NCI-H774 (cell line): Measurements from ENCODE around the gene SYT9.

ENCODE experiments used
- DNase-seq: peaks from one replicate; lab custom pipeline; 2025; lab: John Stamatoyannopoulos, UW

The SYT9 gene

GRCh38 chr11:7251836-7252682 lies at the start of gene SYT9:
TSS of gene SYT9 (plus strand) at chr11:7251904. CDS start at chr11:7252187, 283 bp downstream.
- DNase-seq = peak; percentile 54

- DNase-seq = no peak
Observed at GRCh38 chr11:7202412-7202811, 49.3 kb upstream of the SYT9 start.

GRCh38 chr11:7204778-7205177 lies 46.9 kb upstream of the SYT9 start:
- DNase-seq = no peak

GRCh38 chr11:7208391-7208790 lies 43.3 kb upstream of the SYT9 start:
- DNase-seq = no peak

GRCh38 chr11:7219491-7219890 lies 32.2 kb upstream of the SYT9 start:
- DNase-seq = no peak

- no peak for DNase-seq
Observed at GRCh38 chr11:7220636-7221035, 31.1 kb upstream of the SYT9 start.

- DNase-seq = no peak
Observed at GRCh38 chr11:7222619-7223018, 29.1 kb upstream of the SYT9 start.

- no peak for DNase-seq
Observed at GRCh38 chr11:7239877-7240276, 11.8 kb upstream of the SYT9 start.

- DNase-seq = no peak
Observed at GRCh38 chr11:7245341-7245740, 6.4 kb upstream of the SYT9 start.

GRCh38 chr11:7246179-7246578 lies 5.5 kb upstream of the SYT9 start:
- DNase-seq = no peak

GRCh38 chr11:7250166-7250565 lies 1.5 kb upstream of the SYT9 start:
- no peak for DNase-seq

GRCh38 chr11:7251487-7251835 lies 243 bp upstream of the SYT9 start:
- DNase-seq = no peak

- DNase-seq = no peak
Observed at GRCh38 chr11:7252683-7253213, 1.0 kb downstream of the SYT9 start.

- DNase-seq = no peak
Observed at GRCh38 chr11:7253800-7254199, 2.1 kb downstream of the SYT9 start.

GRCh38 chr11:7254731-7255291 lies 3.1 kb downstream of the SYT9 start:
- DNase-seq = no peak

GRCh38 chr11:7256943-7257342 lies 5.2 kb downstream of the SYT9 start:
- no peak for DNase-seq

- DNase-seq = no peak
Observed at GRCh38 chr11:7257724-7258123, 6.0 kb downstream of the SYT9 start.

GRCh38 chr11:7261578-7261977 lies 9.9 kb downstream of the SYT9 start:
- no peak for DNase-seq

GRCh38 chr11:7262672-7263071 lies 11.0 kb downstream of the SYT9 start:
- DNase-seq = no peak

GRCh38 chr11:7263842-7264241 lies 12.1 kb downstream of the SYT9 start:
- no peak for DNase-seq

- DNase-seq = no peak
Observed at GRCh38 chr11:7268758-7269157, 17.1 kb downstream of the SYT9 start.

- DNase-seq = no peak
Observed at GRCh38 chr11:7270233-7270865, 18.6 kb downstream of the SYT9 start.

- no peak for DNase-seq
Observed at GRCh38 chr11:7272373-7272772, 20.7 kb downstream of the SYT9 start.
